Loucy (cell line): ENCODE data around the gene SPINT2.

Source experiments
- H2AFZ ChIP-seq: fragments of 200-600 bp; sonication (generic); 2 replicates; pipeline ENCODE4 v1.6.0; 2016; ENCODE audit warnings: antibody characterized with exemption, mild to moderate bottlenecking, low read length, moderate library complexity
- H3F3A ChIP-seq: fragments of 200-600 bp; 2 replicates; pipeline ENCODE4 v1.6.0; 2016; ENCODE audit warnings: antibody characterized with exemption, low read depth, mild to moderate bottlenecking
- H3K27me3 ChIP-seq: fragments of 200-600 bp; sonication (generic); 2 replicates; pipeline ENCODE4 v1.6.1; 2014; ENCODE audit warnings: low read length, mild to moderate bottlenecking; ENCODE audit not compliant: insufficient read depth, poor library complexity, severe bottlenecking
- H3K36me3 ChIP-seq: fragments of 200-600 bp; sonication (generic); 2 replicates; pipeline ENCODE4 v1.6.1; 2016; ENCODE audit warnings: low read length; ENCODE audit not compliant: insufficient read depth
- H3K4me1 ChIP-seq: fragments of 200-600 bp; sonication (generic); 2 replicates; pipeline ENCODE4 v1.5.1; 2014; ENCODE audit warnings: low read length, mild to moderate bottlenecking; ENCODE audit not compliant: insufficient read depth, poor library complexity, severe bottlenecking
- H3K4me2 ChIP-seq: fragments of 200-600 bp; sonication (generic); 2 replicates; pipeline ENCODE4 v1.6.0; 2014; ENCODE audit warnings: antibody characterized with exemption, low read length, low read depth, mild to moderate bottlenecking; ENCODE audit not compliant: poor library complexity, severe bottlenecking
- H3K4me3 ChIP-seq: fragments of 200-600 bp; sonication (generic); 2 replicates; pipeline ENCODE4 v1.5.1; 2014; ENCODE audit warnings: low read length, mild to moderate bottlenecking, mixed read lengths; ENCODE audit not compliant: poor library complexity, severe bottlenecking
- H3K79me2 ChIP-seq: fragments of 200-600 bp; sonication (generic); 2 replicates; pipeline ENCODE4 v1.6.1; 2014; ENCODE audit warnings: low read length; ENCODE audit not compliant: insufficient read depth
- H3K9ac ChIP-seq: fragments of 200-600 bp; sonication (generic); 2 replicates; pipeline ENCODE4 v1.6.0; 2014; ENCODE audit warnings: mild to moderate bottlenecking, low read depth, low read length, moderate library complexity; ENCODE audit not compliant: poor library complexity, severe bottlenecking
- H3K9me2 ChIP-seq: fragments of 200-600 bp; sonication (generic); replicated peaks from 2 replicates; pipeline ENCODE4 v1.6.1; 2016; ENCODE audit warnings: low read depth, low read length, mixed read lengths
- H3K9me3 ChIP-seq: fragments of 200-600 bp; sonication (generic); 2 replicates; pipeline ENCODE4 v1.6.1; 2014; ENCODE audit warnings: mild to moderate bottlenecking, antibody characterized with exemption, low read length, low read depth; ENCODE audit not compliant: insufficient read depth
- H4K20me1 ChIP-seq: fragments of 200-600 bp; sonication (generic); 2 replicates; pipeline ENCODE4 v1.6.0; 2014; ENCODE audit warnings: antibody characterized with exemption, low read length, mild to moderate bottlenecking; ENCODE audit not compliant: insufficient read depth, poor library complexity, severe bottlenecking
- EZH2phosphoT487 ChIP-seq: fragments of 200-600 bp; IDR thresholded peaks from 2 replicates; pipeline ENCODE4 v1.6.1; 2018; ENCODE audit warnings: antibody characterized with exemption, mild to moderate bottlenecking, moderate library complexity, borderline replicate concordance
- TF ChIP-seq, protein P1 (sequence below): fragments of 200-600 bp; sonication (generic); conservative IDR thresholded peaks from 2 replicates; pipeline ENCODE4 v1.5.1; 2014; ENCODE audit warnings: mild to moderate bottlenecking, antibody characterized with exemption, low read length

SPINT2 gene

GRCh38 chr19:38319421-38320258 is 55.3 kb downstream of the SPINT2 start, which contains the start of gene KCNK6:
Gene KCNK6 (plus strand): TSS chr19:38319845. CDS start chr19:38319951, 106 bp downstream.
- Histone ChIP-seq H3F3A (peaks cover 6% of the 10 kb centered on the region; the same call in 1 of the 2 replicates), H3K9me3 (no peaks in the 10 kb centered on the region), H2AFZ (peak within 1 kb of the TSS; percentile 86), H3K36me3 (no peaks in the 10 kb centered on the region), H3K79me2 (peaks cover 43% of the 10 kb centered on the region), H3K27me3 (no peaks in the 10 kb centered on the region), H3K4me1 (peaks cover 51% of the 10 kb centered on the region), H4K20me1 (no peaks in the 10 kb centered on the region), H3K4me3 (peak within 1 kb of the TSS; percentile 81), H3K4me2 (peak within 1 kb of the TSS; percentile 79), H3K9ac (peak within 1 kb of the TSS; percentile 68), H3K9me2 (no peaks in the 10 kb centered on the region)
- no peak for TF ChIP-seq EZH2phosphoT487
- TF ChIP-seq, protein P1, sequence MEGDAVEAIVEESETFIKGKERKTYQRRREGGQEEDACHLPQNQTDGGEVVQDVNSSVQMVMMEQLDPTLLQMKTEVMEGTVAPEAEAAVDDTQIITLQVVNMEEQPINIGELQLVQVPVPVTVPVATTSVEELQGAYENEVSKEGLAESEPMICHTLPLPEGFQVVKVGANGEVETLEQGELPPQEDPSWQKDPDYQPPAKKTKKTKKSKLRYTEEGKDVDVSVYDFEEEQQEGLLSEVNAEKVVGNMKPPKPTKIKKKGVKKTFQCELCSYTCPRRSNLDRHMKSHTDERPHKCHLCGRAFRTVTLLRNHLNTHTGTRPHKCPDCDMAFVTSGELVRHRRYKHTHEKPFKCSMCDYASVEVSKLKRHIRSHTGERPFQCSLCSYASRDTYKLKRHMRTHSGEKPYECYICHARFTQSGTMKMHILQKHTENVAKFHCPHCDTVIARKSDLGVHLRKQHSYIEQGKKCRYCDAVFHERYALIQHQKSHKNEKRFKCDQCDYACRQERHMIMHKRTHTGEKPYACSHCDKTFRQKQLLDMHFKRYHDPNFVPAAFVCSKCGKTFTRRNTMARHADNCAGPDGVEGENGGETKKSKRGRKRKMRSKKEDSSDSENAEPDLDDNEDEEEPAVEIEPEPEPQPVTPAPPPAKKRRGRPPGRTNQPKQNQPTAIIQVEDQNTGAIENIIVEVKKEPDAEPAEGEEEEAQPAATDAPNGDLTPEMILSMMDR: no peak

DNA sequence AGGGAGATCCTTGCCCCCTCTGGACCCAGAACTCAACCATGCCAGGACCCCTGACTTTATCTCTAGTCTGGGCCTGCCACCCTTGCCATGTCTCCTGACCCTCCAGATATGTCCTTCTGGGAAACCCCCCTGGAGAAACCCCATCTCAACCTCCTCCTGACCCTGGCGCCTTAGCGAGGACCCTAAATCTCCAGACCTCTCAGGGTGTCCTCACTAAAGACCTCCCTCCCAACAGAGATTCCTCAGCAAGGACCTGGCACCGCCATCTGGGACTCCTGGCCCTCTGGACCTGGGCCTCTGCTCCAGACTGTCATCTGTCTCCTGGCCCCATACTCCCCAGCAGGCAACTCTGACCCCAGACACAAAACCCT is 56.6 kb downstream of the SPINT2 start:
- Histone ChIP-seq H3K79me2 (peaks cover 33% of the 10 kb centered on the region; the same call in 1 of the 2 replicates), H2AFZ (no peak overlapping the region), H3K9ac (peak overlapping the region; percentile 68), H3K27me3 (no peaks in the 10 kb centered on the region), H3K4me3 (peak overlapping the region; percentile 81), H3K4me1 (peaks cover 51% of the 10 kb centered on the region), H3K36me3 (no peaks in the 10 kb centered on the region), H3F3A (peaks cover 6% of the 10 kb centered on the region; the same call in 1 of the 2 replicates), H3K9me2 (no peaks in the 10 kb centered on the region), H3K4me2 (peak overlapping the region; percentile 79), H4K20me1 (no peaks in the 10 kb centered on the region), H3K9me3 (no peaks in the 10 kb centered on the region)
- TF ChIP-seq, protein P1: no peak
- no peak for TF ChIP-seq EZH2phosphoT487

GRCh38 chr19:38321646-38322196 is 57.3 kb downstream of the SPINT2 start:
- 0 out of 2 replicates have a peak, but pooled peaks cover 1% of the 10 kb centered on the region for H3F3A ChIP-seq
- peak overlapping the region; percentile 81 for H3K4me3 ChIP-seq
- peak overlapping the region; percentile 79 for H3K4me2 ChIP-seq
- no peak overlapping the region for H2AFZ ChIP-seq
- no peaks in the 10 kb centered on the region for H3K9me2 ChIP-seq
- TF ChIP-seq, protein P1: 0 out of 2 replicates have a peak, but pooled peaks have one; percentile 25
- TF ChIP-seq EZH2phosphoT487: no peak
- H3K79me2 ChIP-seq: peaks cover 33% of the 10 kb centered on the region; the same call in 1 of the 2 replicates
- peak overlapping the region; percentile 68 for H3K9ac ChIP-seq
- H3K27me3 ChIP-seq: no peaks in the 10 kb centered on the region
- no peaks in the 10 kb centered on the region; the same call in 1 of the 2 replicates for H3K36me3 ChIP-seq
- peaks cover 45% of the 10 kb centered on the region for H3K4me1 ChIP-seq
- no peaks in the 10 kb centered on the region for H3K9me3 ChIP-seq
- no peaks in the 10 kb centered on the region for H4K20me1 ChIP-seq
